ENCODE data around the gene STARD13. TPM values are rescaled to one million over a fixed set of nuclear protein-coding genes. Genes with fewer than 3 reads are reported as not detected.

STARD13 gene
- total and polyA plus RNA-seq, 2 donors from 2014 or later, result 5.1 to 37.2 TPM

DNA sequence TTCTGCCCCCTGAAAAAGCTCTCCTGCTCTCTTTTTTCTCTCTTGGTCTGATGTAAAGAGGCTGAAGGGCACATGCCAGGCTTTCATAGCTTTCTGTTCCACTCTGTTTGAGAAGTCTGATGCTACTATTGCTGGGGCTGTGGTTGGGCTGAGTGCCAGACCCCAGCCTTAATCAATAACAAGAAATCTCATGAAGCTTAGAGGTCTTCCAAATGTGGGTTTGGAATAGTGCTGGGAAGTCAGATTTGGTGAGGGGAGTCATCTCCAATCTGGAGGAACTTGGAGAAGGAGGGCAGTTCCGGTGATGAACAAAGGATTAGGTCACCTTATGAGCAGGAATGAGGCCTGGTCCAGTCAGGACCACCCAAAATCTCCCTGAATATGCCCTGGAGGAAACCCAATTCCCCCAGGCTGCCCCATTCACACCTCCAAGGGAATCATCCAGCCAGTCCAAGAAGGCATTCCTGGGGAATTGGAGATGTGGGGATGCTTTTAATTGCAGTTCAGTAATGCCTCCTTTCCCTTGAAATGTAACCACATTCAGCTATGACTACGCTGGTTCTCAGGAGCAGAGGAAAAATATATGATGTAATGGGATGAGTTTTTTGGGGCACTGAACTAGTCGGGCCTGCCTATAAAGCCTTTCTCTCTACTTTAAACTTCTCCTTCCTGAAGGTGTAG lies 102.0 kb downstream of the STARD13 start:
- peak overlapping the region; percentile 36 to 67 for H3K27ac ChIP-seq (ENCODE audit: low read depth in 2 of 2, low read length in 2 of 2)
- no peaks in the 10 kb centered on the region for H3K27me3 ChIP-seq (ENCODE audit: control insufficient read depth, insufficient read depth, low read length)
- TF ChIP-seq, protein P1, sequence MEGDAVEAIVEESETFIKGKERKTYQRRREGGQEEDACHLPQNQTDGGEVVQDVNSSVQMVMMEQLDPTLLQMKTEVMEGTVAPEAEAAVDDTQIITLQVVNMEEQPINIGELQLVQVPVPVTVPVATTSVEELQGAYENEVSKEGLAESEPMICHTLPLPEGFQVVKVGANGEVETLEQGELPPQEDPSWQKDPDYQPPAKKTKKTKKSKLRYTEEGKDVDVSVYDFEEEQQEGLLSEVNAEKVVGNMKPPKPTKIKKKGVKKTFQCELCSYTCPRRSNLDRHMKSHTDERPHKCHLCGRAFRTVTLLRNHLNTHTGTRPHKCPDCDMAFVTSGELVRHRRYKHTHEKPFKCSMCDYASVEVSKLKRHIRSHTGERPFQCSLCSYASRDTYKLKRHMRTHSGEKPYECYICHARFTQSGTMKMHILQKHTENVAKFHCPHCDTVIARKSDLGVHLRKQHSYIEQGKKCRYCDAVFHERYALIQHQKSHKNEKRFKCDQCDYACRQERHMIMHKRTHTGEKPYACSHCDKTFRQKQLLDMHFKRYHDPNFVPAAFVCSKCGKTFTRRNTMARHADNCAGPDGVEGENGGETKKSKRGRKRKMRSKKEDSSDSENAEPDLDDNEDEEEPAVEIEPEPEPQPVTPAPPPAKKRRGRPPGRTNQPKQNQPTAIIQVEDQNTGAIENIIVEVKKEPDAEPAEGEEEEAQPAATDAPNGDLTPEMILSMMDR (IDR thresholded peaks at IDR 0.05; ENCODE audit: borderline replicate concordance, extremely low read depth, insufficient read depth), result no peak
- FAIRE-seq (no peak), DNase-seq (no peak)
- intact Hi-C loops (cut with DNase I), result no loop called here
- no peaks in the 10 kb centered on the region for H3K9me3 ChIP-seq (ENCODE audit: control insufficient read depth in 2 of 3, insufficient read depth in 1 of 3, low read length in 3 of 3)
- no peak overlapping the region for H3K9ac ChIP-seq (ENCODE audit: low read length in 3 of 3)
- H3K4me3 ChIP-seq (ENCODE audit: low read length in 3 of 3), result no peak overlapping the region
- peaks cover 12 to 52% (median 43%) of the 10 kb centered on the region in 3 donors for H3K4me1 ChIP-seq (ENCODE audit: control insufficient read depth in 2 of 3, insufficient read depth in 2 of 3, low read depth in 1 of 3, low read length in 3 of 3)
- H3K36me3 ChIP-seq (ENCODE audit: control insufficient read depth in 2 of 3, insufficient read depth in 3 of 3, low read length in 3 of 3), result peaks cover 0 to 2% (median 0%) of the 10 kb centered on the region in 3 donors

- Histone ChIP-seq H3K36me3 (ENCODE audit: control insufficient read depth in 2 of 3, insufficient read depth in 3 of 3, low read length in 3 of 3) (peaks cover 0 to 2% (median 0%) of the 10 kb centered on the region in 3 donors), H3K9me3 (ENCODE audit: control insufficient read depth in 2 of 3, insufficient read depth in 1 of 3, low read length in 3 of 3) (no peaks in the 10 kb centered on the region), H3K27ac (ENCODE audit: low read depth in 2 of 2, low read length in 2 of 2) (peak overlapping the region; percentile 36 to 52), H3K27me3 (ENCODE audit: control insufficient read depth, insufficient read depth, low read length) (no peaks in the 10 kb centered on the region), H3K9ac (ENCODE audit: low read length in 3 of 3) (no peak overlapping the region), H3K4me3 (ENCODE audit: low read length in 3 of 3) (peak overlapping the region in 1 of 3 donors; percentile 13), H3K4me1 (ENCODE audit: control insufficient read depth in 2 of 3, insufficient read depth in 2 of 3, low read depth in 1 of 3, low read length in 3 of 3) (peaks cover 12 to 52% (median 34%) of the 10 kb centered on the region in 3 donors)
- DNase-seq (no peak), FAIRE-seq (no peak)
- intact Hi-C loops (cut with DNase I), result no loop called here
- TF ChIP-seq, protein P1 (IDR thresholded peaks at IDR 0.05; ENCODE audit: borderline replicate concordance, extremely low read depth, insufficient read depth), result no peak
Measured at GRCh38 chr13:33182729-33183128, 102.8 kb downstream of the STARD13 start.

- Histone ChIP-seq H3K9me3 (ENCODE audit: control insufficient read depth in 2 of 3, insufficient read depth in 1 of 3, low read length in 3 of 3) (no peaks in the 10 kb centered on the region), H3K9ac (ENCODE audit: low read length in 3 of 3) (peak overlapping the region in 1 of 3 donors; percentile 3), H3K4me3 (ENCODE audit: low read length in 3 of 3) (peak overlapping the region in 2 of 3 donors; percentile 25 to 46), H3K27ac (ENCODE audit: low read depth in 2 of 2, low read length in 2 of 2) (peak overlapping the region in 1 of 2 donors; percentile 52), H3K36me3 (ENCODE audit: control insufficient read depth in 2 of 3, insufficient read depth in 3 of 3, low read length in 3 of 3) (peaks cover 0 to 2% (median 0%) of the 10 kb centered on the region in 3 donors), H3K27me3 (ENCODE audit: control insufficient read depth, insufficient read depth, low read length) (no peaks in the 10 kb centered on the region), H3K4me1 (ENCODE audit: control insufficient read depth in 2 of 3, insufficient read depth in 2 of 3, low read depth in 1 of 3, low read length in 3 of 3) (peaks cover 10 to 43% (median 32%) of the 10 kb centered on the region in 3 donors)
- no peak for FAIRE-seq
- TF ChIP-seq, protein P1 (IDR thresholded peaks at IDR 0.05; ENCODE audit: borderline replicate concordance, extremely low read depth, insufficient read depth), result no peak
- intact Hi-C loops (cut with DNase I), result no loop called here
- DNase-seq, result no peak
Measured at GRCh38 chr13:33181264-33181663, 104.3 kb downstream of the STARD13 start.
